ENCODE data around the gene CPT1B.

CPT1B gene

GRCh38 chr22:50584106-50585096 is 6.2 kb upstream of the CPT1B start:
- no peak for DNase-seq

GRCh38 chr22:50583294-50583861 is 5.2 kb upstream of the CPT1B start:
- no peak for DNase-seq

GRCh38 chr22:50582493-50583293 is 4.5 kb upstream of the CPT1B start, which contains the start of gene CHKB:
CHKB (minus strand) TSS chr22:50582849; CDS start chr22:50582781, 68 bp downstream.
- peak; percentile 100 for DNase-seq

- DNase-seq: peak; percentile 76
Observed at GRCh38 chr22:50581950-50582492, 3.8 kb upstream of the CPT1B start.

- DNase-seq: no peak
Observed at GRCh38 chr22:50581031-50581949, 3.1 kb upstream of the CPT1B start.

- DNase-seq: no peak
Observed at GRCh38 chr22:50579752-50580151, 1.5 kb upstream of the CPT1B start.

- no peak for DNase-seq
Observed at GRCh38 chr22:50578776-50579310, 616 bp upstream of the CPT1B start.

GRCh38 chr22:50577697-50577986 is 585 bp downstream of the CPT1B start:
- DNase-seq: no peak

GRCh38 chr22:50576806-50577696 is 1.2 kb downstream of the CPT1B start:
- DNase-seq: no peak

- DNase-seq: no peak
Observed at GRCh38 chr22:50576070-50576469, 2.2 kb downstream of the CPT1B start.

- no peak for DNase-seq
Observed at GRCh38 chr22:50575426-50575941, 2.7 kb downstream of the CPT1B start.

GRCh38 chr22:50574383-50574755 is 3.9 kb downstream of the CPT1B start:
- DNase-seq: no peak

- no peak for DNase-seq
Observed at GRCh38 chr22:50573491-50574382, 4.5 kb downstream of the CPT1B start.

- DNase-seq: no peak
Observed at GRCh38 chr22:50572965-50573364, 5.3 kb downstream of the CPT1B start.

GRCh38 chr22:50571264-50572175 is 6.7 kb downstream of the CPT1B start:
- peak; percentile 45 for DNase-seq

GRCh38 chr22:50570861-50571260 is 7.4 kb downstream of the CPT1B start:
- DNase-seq: no peak

- peak; percentile 60 for DNase-seq
Observed at GRCh38 chr22:50569896-50570535, 8.2 kb downstream of the CPT1B start.

- DNase-seq: peak; percentile 33
Observed at GRCh38 chr22:50569041-50569459, 9.2 kb downstream of the CPT1B start.
